IMR-90 (cell line): ENCODE data around the gene FAM53C. TPM values are rescaled to one million over a fixed set of nuclear protein-coding genes. Genes with fewer than 3 reads are reported as not detected.

ENCODE experiments used
- ATAC-seq: fragments of 200-7000 bp; cut with Tn5 transposase; 2 replicates; pipeline ENCODE4 v1.9.1; 2020; ENCODE audit warnings: low read depth, mild to moderate bottlenecking, moderate library complexity
- BruUV-seq: library from RNA; stranded (reverse); fragments of 400-500 nt; replicated peaks from 2 replicates; lab custom pipeline; 2021; lab: Mats Ljungman, UMichigan
- CTCF ChIA-PET: fragments of 300-600 bp; formaldehyde crosslinking; extraction: SDS; loops from one replicate; lab custom pipeline; 2021; ENCODE audit warnings: antibody characterized with exemption; lab: Yijun Ruan, JAX
- POLR2A ChIA-PET: fragments of 300-600 bp; sonication (Branson Sonifier 250); formaldehyde crosslinking; loops from one replicate; lab custom pipeline; 2022; ENCODE audit warnings: antibody characterized with exemption; ENCODE audit not compliant: unreplicated experiment; lab: Charles Lee
- DNase-seq: peaks from one replicate; pipeline ENCODE4 v3.0.0; 2013
- H2AFZ ChIP-seq: replicated peaks from 2 replicates; pipeline ENCODE3; 2013; ENCODE audit warnings: low read length, mild to moderate bottlenecking; ENCODE audit not compliant: poor library complexity
- H2AK5ac ChIP-seq: 2 replicates; pipeline ENCODE4 v1.6.1; 2013; ENCODE audit warnings: low read depth, low read length, inconsistent platforms
- H2AK9ac ChIP-seq: replicated peaks from 2 replicates; pipeline ENCODE3; 2013; ENCODE audit warnings: mild to moderate bottlenecking, low read depth, low read length, moderate library complexity; ENCODE audit not compliant: poor library complexity
- H2BK120ac ChIP-seq: 2 replicates; pipeline ENCODE4 v1.6.1; 2013; ENCODE audit warnings: low read depth, low read length, inconsistent platforms
- H2BK15ac ChIP-seq: 3 replicates; pipeline ENCODE4 v1.6.1; 2013; ENCODE audit warnings: low read depth, low read length, inconsistent platforms
- H2BK20ac ChIP-seq: 2 replicates; pipeline ENCODE4 v1.6.1; 2013; ENCODE audit warnings: low read depth, mild to moderate bottlenecking, inconsistent platforms, low read length, moderate library complexity
- H2BK5ac ChIP-seq: 2 replicates; pipeline ENCODE4 v1.6.1; 2013; ENCODE audit warnings: mild to moderate bottlenecking, low read depth, low read length, inconsistent platforms; ENCODE audit not compliant: poor library complexity, severe bottlenecking
- H3K14ac ChIP-seq: replicated peaks from 2 replicates; pipeline ENCODE4 v1.6.1; 2013; ENCODE audit warnings: low read depth, low read length, inconsistent platforms
- H3K18ac ChIP-seq: 2 replicates; pipeline ENCODE4 v1.6.1; 2013; ENCODE audit warnings: low read depth, low read length, control low read depth
- H3K23ac ChIP-seq: 2 replicates; pipeline ENCODE4 v1.6.1; 2013; ENCODE audit warnings: low read depth, low read length, inconsistent platforms
- H3K27ac ChIP-seq: 2 replicates; pipeline ENCODE4 v1.5.1; 2013; ENCODE audit warnings: mild to moderate bottlenecking, control low read depth, low read length; ENCODE audit not compliant: insufficient read depth
- H3K27me3 ChIP-seq: 2 replicates; pipeline ENCODE4 v1.6.1; 2013; ENCODE audit warnings: low read length; ENCODE audit not compliant: control insufficient read depth, insufficient read depth
- H3K36me3 ChIP-seq: 2 replicates; pipeline ENCODE4 v1.6.1; 2013; ENCODE audit warnings: low read length, mixed read lengths; ENCODE audit not compliant: control insufficient read depth, insufficient read depth
- H3K4ac ChIP-seq: 2 replicates; pipeline ENCODE4 v1.6.1; 2013; ENCODE audit warnings: low read depth, low read length, inconsistent platforms
- H3K4me1 ChIP-seq: 2 replicates; pipeline ENCODE4 v1.6.1; 2013; ENCODE audit warnings: low read length, mixed read lengths; ENCODE audit not compliant: control insufficient read depth, insufficient read depth
- H3K4me2 ChIP-seq: 2 replicates; pipeline ENCODE4 v1.6.1; 2013; ENCODE audit warnings: low read depth, mild to moderate bottlenecking, control low read depth, low read length, moderate library complexity
- H3K4me3 ChIP-seq: 2 replicates; pipeline ENCODE4 v1.5.1; 2013; ENCODE audit warnings: low read depth, mild to moderate bottlenecking, control low read depth, low read length, moderate library complexity; ENCODE audit not compliant: insufficient read depth
- H3K56ac ChIP-seq: 2 replicates; pipeline ENCODE4 v1.6.1; 2013; ENCODE audit warnings: low read length, inconsistent platforms; ENCODE audit not compliant: insufficient read depth; ENCODE audit errors: extremely low read depth
- H3K79me1 ChIP-seq, 2 experiments: 2 replicates each; pipeline ENCODE4 v1.6.1; 2013; ENCODE audit warnings: low read length in 2 of 2, inconsistent platforms in 1 of 2, low read depth in 1 of 2
- H3K9ac ChIP-seq: 2 replicates; pipeline ENCODE4 v1.6.1; 2013; ENCODE audit warnings: low read depth, low read length, control low read depth
- H3K9me1 ChIP-seq: 2 replicates; pipeline ENCODE4 v1.6.1; 2013; ENCODE audit warnings: low read length, inconsistent platforms; ENCODE audit not compliant: insufficient read depth
- H3K9me3 ChIP-seq: 2 replicates; pipeline ENCODE4 v1.6.1; 2013; ENCODE audit warnings: low read length; ENCODE audit not compliant: control insufficient read depth, insufficient read depth
- H4K20me1 ChIP-seq: 2 replicates; pipeline ENCODE4 v1.6.1; 2013; ENCODE audit warnings: low read length, inconsistent platforms; ENCODE audit not compliant: insufficient read depth
- H4K5ac ChIP-seq: 2 replicates; pipeline ENCODE4 v1.6.1; 2013; ENCODE audit warnings: mild to moderate bottlenecking, low read depth, low read length, control low read depth
- H4K8ac ChIP-seq, 2 experiments: 2 replicates each; pipeline ENCODE4 v1.6.1; 2013; ENCODE audit warnings: low read depth in 2 of 2, low read length in 2 of 2, control low read depth in 1 of 2, inconsistent platforms in 1 of 2
- H4K91ac ChIP-seq: 2 replicates; pipeline ENCODE4 v1.6.1; 2013; ENCODE audit warnings: low read depth, low read length, inconsistent platforms; ENCODE audit not compliant: insufficient read depth
- WGBS, 2 experiments: methylation state at CpG; one replicate each; pipeline versions ENCODE4 v1.1.5 to v1.1.7; 2013; ENCODE audit warnings: missing lambda C conversion rate in 2 of 2; ENCODE audit not compliant: insufficient read length in 1 of 2; ENCODE audit errors: extremely low coverage in 2 of 2; 5-methylcytosine and 5-hydroxymethylcytosine counted together
- dilution Hi-C: fragments of 300-500 bp; cut with HindIII; formaldehyde crosslinking; loops from one replicate; pipeline ENCODE4 v1.14.3; 2018; ENCODE audit warnings: low sequenced_read_pairs; ENCODE audit not compliant: unreplicated experiment
- in situ Hi-C: fragments of 300-500 bp; cut with MboI; formaldehyde crosslinking; loops from 3 replicates; pipeline ENCODE4 v1.14.3; 2019; ENCODE audit warnings: low sequenced_read_pairs, inconsistent platforms, mixed read lengths
- intact Hi-C: fragments of 100-400 bp; cut with micrococcal nuclease; formaldehyde crosslinking; loops from 2 replicates; pipeline ENCODE4 v1.10.0; 2022
- polyA plus RNA-seq, 3 experiments: library from polyadenylated mRNA; depleted of rRNA; stranded (reverse); fragments of >200 nt; gene quantifications; 2 replicates each; pipeline ENCODE4 v1.2.3, GENCODE V29; 2012; ENCODE audit warnings: low replicate concordance in 1 of 3
- total RNA-seq: library from RNA; depleted of rRNA; stranded (reverse); fragments of >200 nt; gene quantifications from 2 replicates; pipeline ENCODE4 v1.2.3, GENCODE V29; 2012; rRNA removed
- TF ChIP-seq, protein P1 (sequence below): fragments of 150-350 bp; IDR thresholded peaks from 2 replicates; pipeline ENCODE4 v1.6.1; 2016; ENCODE audit warnings: low read depth, mild to moderate bottlenecking, low read length, moderate library complexity, borderline replicate concordance
- TF ChIP-seq, protein P2 (sequence below): fragments of 150-350 bp; IDR thresholded peaks from 2 replicates; pipeline ENCODE4 v1.6.1; 2017; ENCODE audit warnings: mild to moderate bottlenecking, antibody characterized with exemption, low read length, low read depth

Gene FAM53C
- total and polyA plus RNA-seq, 2 of the 4 experiments (the other 2 are of a cell fraction): 21.5 to 25.6 TPM

DNA sequence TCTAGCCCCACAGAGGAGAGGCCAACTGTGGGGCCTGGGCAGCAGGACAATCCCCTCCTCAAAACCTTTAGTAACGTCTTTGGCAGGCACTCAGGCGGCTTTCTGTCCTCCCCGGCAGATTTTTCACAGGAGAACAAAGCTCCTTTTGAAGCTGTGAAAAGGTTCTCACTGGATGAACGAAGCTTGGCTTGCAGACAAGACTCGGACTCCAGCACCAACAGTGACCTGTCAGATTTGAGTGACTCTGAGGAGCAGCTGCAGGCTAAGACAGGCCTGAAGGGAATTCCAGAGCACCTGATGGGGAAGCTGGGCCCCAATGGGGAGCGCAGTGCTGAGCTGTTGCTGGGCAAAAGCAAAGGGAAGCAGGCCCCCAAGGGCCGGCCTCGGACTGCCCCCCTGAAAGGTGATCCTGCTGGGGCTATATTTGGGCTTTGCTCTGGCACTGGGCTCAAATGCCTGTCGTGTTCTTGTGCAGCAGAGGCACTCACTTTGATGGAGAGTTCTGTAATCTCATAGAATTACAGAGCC, 53.9 kb downstream of the FAM53C start:
- Histone ChIP-seq H2AFZ (no peak overlapping the region), H3K18ac (no peak overlapping the region), H3K36me3 (peaks cover 33% of the 10 kb centered on the region), H3K14ac (no peak overlapping the region), H4K5ac (no peak overlapping the region), H3K9me3 (no peaks in the 10 kb centered on the region), H3K4me1 (no peaks in the 10 kb centered on the region), H4K20me1 (no peaks in the 10 kb centered on the region), H2BK15ac (no peak overlapping the region), H3K4me3 (no peak overlapping the region), H2BK5ac (no peak overlapping the region), H3K9ac (no peak overlapping the region), H3K79me1 (peaks cover 3 to 7% of the 10 kb centered on the region in 2 experiments; a peak in 2 of 4 replicates), H2AK9ac (no peak overlapping the region), H3K23ac (no peak overlapping the region), H2BK120ac (no peak overlapping the region), H2AK5ac (no peak overlapping the region), H3K27ac (no peak overlapping the region), H3K4ac (no peak overlapping the region), H3K4me2 (no peak overlapping the region), H4K91ac (no peak overlapping the region), H3K56ac (no peak overlapping the region), H4K8ac (no peak overlapping the region), H2BK20ac (no peak overlapping the region), H3K9me1 (no peaks in the 10 kb centered on the region; the same call in 1 of the 2 replicates), H3K27me3 (no peaks in the 10 kb centered on the region)
- TF ChIP-seq, protein P1, sequence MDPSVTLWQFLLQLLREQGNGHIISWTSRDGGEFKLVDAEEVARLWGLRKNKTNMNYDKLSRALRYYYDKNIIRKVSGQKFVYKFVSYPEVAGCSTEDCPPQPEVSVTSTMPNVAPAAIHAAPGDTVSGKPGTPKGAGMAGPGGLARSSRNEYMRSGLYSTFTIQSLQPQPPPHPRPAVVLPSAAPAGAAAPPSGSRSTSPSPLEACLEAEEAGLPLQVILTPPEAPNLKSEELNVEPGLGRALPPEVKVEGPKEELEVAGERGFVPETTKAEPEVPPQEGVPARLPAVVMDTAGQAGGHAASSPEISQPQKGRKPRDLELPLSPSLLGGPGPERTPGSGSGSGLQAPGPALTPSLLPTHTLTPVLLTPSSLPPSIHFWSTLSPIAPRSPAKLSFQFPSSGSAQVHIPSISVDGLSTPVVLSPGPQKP: no peak
- TF ChIP-seq, protein P2, sequence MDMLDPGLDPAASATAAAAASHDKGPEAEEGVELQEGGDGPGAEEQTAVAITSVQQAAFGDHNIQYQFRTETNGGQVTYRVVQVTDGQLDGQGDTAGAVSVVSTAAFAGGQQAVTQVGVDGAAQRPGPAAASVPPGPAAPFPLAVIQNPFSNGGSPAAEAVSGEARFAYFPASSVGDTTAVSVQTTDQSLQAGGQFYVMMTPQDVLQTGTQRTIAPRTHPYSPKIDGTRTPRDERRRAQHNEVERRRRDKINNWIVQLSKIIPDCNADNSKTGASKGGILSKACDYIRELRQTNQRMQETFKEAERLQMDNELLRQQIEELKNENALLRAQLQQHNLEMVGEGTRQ: no peak
- DNase-seq: no peak
- ChIA-PET POLR2A (interaction anchor here (0.6 kb wide), 1 partner anchor 944 kb away, joined by 7 read pairs; no protein-coding TSS in a partner anchor), CTCF (no interaction called here)
- dilution Hi-C loops: no loop called here
- WGBS, 2 experiments: 100% methylated on average over 3 of the region's 9 CpGs; no CpG with 5 or more reads in 1 of the 2 experiments
- in situ Hi-C loops: no loop called here
- intact Hi-C loops: no loop called here
- BruUV-seq: no TSS peak
- ATAC-seq: no peak

Other genes with a start within 250 kb of the FAM53C start
- gene NME5, start 198.8 kb upstream of the FAM53C start, total RNA-seq: under 0.01 and 0.18 TPM in 2 replicates
- gene NME5, start 198.8 kb upstream of the FAM53C start, polyA plus RNA-seq (2012; rRNA removed): 0.17 and 0.20 TPM in 2 replicates
- 35.8 and 36.9 TPM in 2 replicates for gene BRD8, start 159.6 kb upstream of the FAM53C start, total RNA-seq
- gene BRD8, start 159.6 kb upstream of the FAM53C start, polyA plus RNA-seq (2012; rRNA removed): 37.6 and 43.6 TPM in 2 replicates
- gene KIF20A, start 159.2 kb upstream of the FAM53C start, total RNA-seq: 106 and 119 TPM in 2 replicates
- gene KIF20A, start 159.2 kb upstream of the FAM53C start, polyA plus RNA-seq (2012; rRNA removed): 39.4 and 42.0 TPM in 2 replicates
- gene CDC23, start 124.9 kb upstream of the FAM53C start, total RNA-seq: 28.0 and 29.4 TPM in 2 replicates
- 18.9 and 21.1 TPM in 2 replicates for gene CDC23, start 124.9 kb upstream of the FAM53C start, polyA plus RNA-seq (2012; rRNA removed)
- not detected in 2 replicates for gene GFRA3, start 63.6 kb upstream of the FAM53C start, total RNA-seq
- not detected in 2 replicates for gene GFRA3, start 63.6 kb upstream of the FAM53C start, polyA plus RNA-seq (2012; rRNA removed)
- 7.5 and 8.2 TPM in 2 replicates for gene CDC25C, start 6.5 kb upstream of the FAM53C start, total RNA-seq
- gene CDC25C, start 6.5 kb upstream of the FAM53C start, polyA plus RNA-seq (2012; rRNA removed): 6.9 and 7.3 TPM in 2 replicates
- 35.8 and 36.7 TPM in 2 replicates for gene KDM3B, start 14.4 kb downstream of the FAM53C start, total RNA-seq
- 17.1 and 19.4 TPM in 2 replicates for gene KDM3B, start 14.4 kb downstream of the FAM53C start, polyA plus RNA-seq (2012; rRNA removed)
- 12.4 and 20.3 TPM in 2 replicates for gene REEP2, start 100.8 kb downstream of the FAM53C start, total RNA-seq
- gene REEP2, start 100.8 kb downstream of the FAM53C start, polyA plus RNA-seq (2012; rRNA removed): 17.0 and 17.1 TPM in 2 replicates
- 2.9 and 5.8 TPM in 2 replicates for gene EGR1, start 127.2 kb downstream of the FAM53C start, total RNA-seq
- gene EGR1, start 127.2 kb downstream of the FAM53C start, polyA plus RNA-seq (2012; rRNA removed): 104 and 180 TPM in 2 replicates
- 126 and 144 TPM in 2 replicates for gene ETF1, start 205.0 kb downstream of the FAM53C start, total RNA-seq
- 45.4 and 53.2 TPM in 2 replicates for gene ETF1, start 205.0 kb downstream of the FAM53C start, polyA plus RNA-seq (2012; rRNA removed)
- gene HSPA9, start 237.1 kb downstream of the FAM53C start, total RNA-seq: 456 and 472 TPM in 2 replicates
- gene HSPA9, start 237.1 kb downstream of the FAM53C start, polyA plus RNA-seq (2012; rRNA removed): 133 and 157 TPM in 2 replicates